GM23338 (cell line): ENCODE measurements around the gene NANOGP8.

Experiments
- POLR2AphosphoS5 ChIP-seq: IDR thresholded peaks from 2 replicates; pipeline ENCODE4 v1.6.1; 2016; ENCODE audit warnings: antibody characterized with exemption, low read depth
- TF ChIP-seq, protein P1 (sequence below), 2 experiments: fragments of 200-600 bp in 1 of 2; sonication (generic) in 1 of 2; conservative IDR thresholded peaks; 2 replicates each; pipeline versions ENCODE4 v1.5.1 to v1.6.1; 2016 to 2017; ENCODE audit warnings: antibody characterized with exemption in 2 of 2, low read depth in 2 of 2, mild to moderate bottlenecking in 2 of 2, moderate library complexity in 1 of 2

DNA sequence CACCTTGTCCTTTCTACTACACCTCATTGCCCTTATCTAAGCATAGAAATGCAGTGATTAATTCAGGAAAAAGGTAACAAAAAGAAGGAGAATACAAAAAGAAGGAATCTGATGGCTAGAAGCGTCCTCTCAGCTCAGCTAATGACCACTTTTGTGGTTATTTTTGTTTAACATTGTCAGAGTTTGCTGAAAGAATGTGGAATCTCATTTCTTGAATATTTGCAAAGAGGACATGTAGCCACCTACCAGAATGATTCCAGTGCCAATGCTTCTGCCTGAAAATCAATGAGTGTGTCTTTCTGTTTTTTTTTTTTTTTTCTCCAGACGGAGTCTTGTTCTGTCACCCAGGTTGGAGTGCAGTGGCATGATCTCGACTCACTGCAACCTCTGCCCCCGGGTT, 24.5 kb downstream of the NANOGP8 start:
- TF ChIP-seq POLR2AphosphoS5 = no peak
- TF ChIP-seq, protein P1, sequence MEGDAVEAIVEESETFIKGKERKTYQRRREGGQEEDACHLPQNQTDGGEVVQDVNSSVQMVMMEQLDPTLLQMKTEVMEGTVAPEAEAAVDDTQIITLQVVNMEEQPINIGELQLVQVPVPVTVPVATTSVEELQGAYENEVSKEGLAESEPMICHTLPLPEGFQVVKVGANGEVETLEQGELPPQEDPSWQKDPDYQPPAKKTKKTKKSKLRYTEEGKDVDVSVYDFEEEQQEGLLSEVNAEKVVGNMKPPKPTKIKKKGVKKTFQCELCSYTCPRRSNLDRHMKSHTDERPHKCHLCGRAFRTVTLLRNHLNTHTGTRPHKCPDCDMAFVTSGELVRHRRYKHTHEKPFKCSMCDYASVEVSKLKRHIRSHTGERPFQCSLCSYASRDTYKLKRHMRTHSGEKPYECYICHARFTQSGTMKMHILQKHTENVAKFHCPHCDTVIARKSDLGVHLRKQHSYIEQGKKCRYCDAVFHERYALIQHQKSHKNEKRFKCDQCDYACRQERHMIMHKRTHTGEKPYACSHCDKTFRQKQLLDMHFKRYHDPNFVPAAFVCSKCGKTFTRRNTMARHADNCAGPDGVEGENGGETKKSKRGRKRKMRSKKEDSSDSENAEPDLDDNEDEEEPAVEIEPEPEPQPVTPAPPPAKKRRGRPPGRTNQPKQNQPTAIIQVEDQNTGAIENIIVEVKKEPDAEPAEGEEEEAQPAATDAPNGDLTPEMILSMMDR (conservative IDR thresholded peaks at IDR 0.05; ENCODE audit: low read depth in 2 of 2) = no peak
